ENCODE results near the gene BASP1. TPM values are rescaled to one million over a fixed set of nuclear protein-coding genes. Genes with fewer than 3 reads are reported as not detected.
"Not testable (repeated sequence)": the region's sequence is repeated elsewhere in the genome, so short reads cannot be mapped to it uniquely, and the experiment has no call there.

BASP1 gene
- polyA plus RNA-seq, 1 donor from 2014 or later, result 974 TPM

DNA sequence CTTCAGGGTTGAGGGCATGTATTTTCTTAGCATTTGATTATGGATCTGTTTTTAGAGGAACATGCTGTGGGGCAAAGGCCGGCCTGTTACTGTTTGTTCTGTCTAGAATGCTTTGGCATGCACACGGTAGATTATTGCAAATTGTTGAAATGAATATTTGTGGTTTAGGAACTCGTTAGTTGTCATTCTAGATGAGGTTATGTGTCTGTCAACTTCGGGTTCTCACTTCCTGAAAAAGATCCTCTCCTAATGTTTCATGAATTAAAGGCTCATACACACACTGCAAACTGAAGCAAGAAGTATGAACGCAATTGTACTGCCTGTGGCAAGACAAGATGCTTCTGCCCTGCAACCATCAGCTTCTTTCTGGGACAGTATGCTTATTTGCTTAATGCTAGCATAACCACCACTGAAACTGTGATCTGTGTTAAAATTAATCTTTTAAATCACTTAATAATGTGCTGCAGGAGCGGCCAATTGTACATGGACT, 99.6 kb downstream of the BASP1 start:
- Histone ChIP-seq H2AFZ (ENCODE audit: low read depth, low read length) (no peak overlapping the region), H3K4me2 (ENCODE audit: low read length) (no peak overlapping the region), H3K9me2 (ENCODE audit: insufficient read depth, low read length) (no peaks in the 10 kb centered on the region), H3F3A (ENCODE audit: insufficient read depth, low read length, poor library complexity, severe bottlenecking) (no peaks in the 10 kb centered on the region), H3K9ac (ENCODE audit: low read length) (no peak overlapping the region), H3K36me3 (ENCODE audit: insufficient read depth, low read length) (no peaks in the 10 kb centered on the region), H3K9me3 (ENCODE audit: low read length) (no peaks in the 10 kb centered on the region), H3K27me3 (ENCODE audit: insufficient read depth, low read depth, low read length) (no peaks in the 10 kb centered on the region), H3K79me2 (replicated peaks; ENCODE audit: insufficient read depth, low read length) (no peaks in the 10 kb centered on the region), H3K27ac (ENCODE audit: low read length) (no peak overlapping the region), H3K4me3 (ENCODE audit: low read length) (no peak overlapping the region), H4K20me1 (ENCODE audit: insufficient read depth) (no peaks in the 10 kb centered on the region)
- TF ChIP-seq, protein P1, sequence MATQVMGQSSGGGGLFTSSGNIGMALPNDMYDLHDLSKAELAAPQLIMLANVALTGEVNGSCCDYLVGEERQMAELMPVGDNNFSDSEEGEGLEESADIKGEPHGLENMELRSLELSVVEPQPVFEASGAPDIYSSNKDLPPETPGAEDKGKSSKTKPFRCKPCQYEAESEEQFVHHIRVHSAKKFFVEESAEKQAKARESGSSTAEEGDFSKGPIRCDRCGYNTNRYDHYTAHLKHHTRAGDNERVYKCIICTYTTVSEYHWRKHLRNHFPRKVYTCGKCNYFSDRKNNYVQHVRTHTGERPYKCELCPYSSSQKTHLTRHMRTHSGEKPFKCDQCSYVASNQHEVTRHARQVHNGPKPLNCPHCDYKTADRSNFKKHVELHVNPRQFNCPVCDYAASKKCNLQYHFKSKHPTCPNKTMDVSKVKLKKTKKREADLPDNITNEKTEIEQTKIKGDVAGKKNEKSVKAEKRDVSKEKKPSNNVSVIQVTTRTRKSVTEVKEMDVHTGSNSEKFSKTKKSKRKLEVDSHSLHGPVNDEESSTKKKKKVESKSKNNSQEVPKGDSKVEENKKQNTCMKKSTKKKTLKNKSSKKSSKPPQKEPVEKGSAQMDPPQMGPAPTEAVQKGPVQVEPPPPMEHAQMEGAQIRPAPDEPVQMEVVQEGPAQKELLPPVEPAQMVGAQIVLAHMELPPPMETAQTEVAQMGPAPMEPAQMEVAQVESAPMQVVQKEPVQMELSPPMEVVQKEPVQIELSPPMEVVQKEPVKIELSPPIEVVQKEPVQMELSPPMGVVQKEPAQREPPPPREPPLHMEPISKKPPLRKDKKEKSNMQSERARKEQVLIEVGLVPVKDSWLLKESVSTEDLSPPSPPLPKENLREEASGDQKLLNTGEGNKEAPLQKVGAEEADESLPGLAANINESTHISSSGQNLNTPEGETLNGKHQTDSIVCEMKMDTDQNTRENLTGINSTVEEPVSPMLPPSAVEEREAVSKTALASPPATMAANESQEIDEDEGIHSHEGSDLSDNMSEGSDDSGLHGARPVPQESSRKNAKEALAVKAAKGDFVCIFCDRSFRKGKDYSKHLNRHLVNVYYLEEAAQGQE (IDR thresholded peaks at IDR 0.05; ENCODE audit: borderline replicate concordance), result no peak
- TF ChIP-seq SMC3 (conservative IDR thresholded peaks at IDR 0.05; ENCODE audit: poor library complexity) (no peak), POLR2AphosphoS5 (IDR thresholded peaks at IDR 0.05) (no peak), TAF1 (IDR thresholded peaks at IDR 0.05; ENCODE audit: low read depth) (no peak), EP300 (conservative IDR thresholded peaks at IDR 0.05; ENCODE audit: poor library complexity, severe bottlenecking) (no peak), MXI1 (conservative IDR thresholded peaks at IDR 0.05; ENCODE audit: poor library complexity, severe bottlenecking) (no peak), RAD21 (conservative IDR thresholded peaks at IDR 0.05) (no peak), EZH2 (IDR thresholded peaks at IDR 0.05; ENCODE audit: borderline replicate concordance, insufficient read depth, low read length, poor library complexity, severe bottlenecking) (no peak)
- TF ChIP-seq, protein P2, sequence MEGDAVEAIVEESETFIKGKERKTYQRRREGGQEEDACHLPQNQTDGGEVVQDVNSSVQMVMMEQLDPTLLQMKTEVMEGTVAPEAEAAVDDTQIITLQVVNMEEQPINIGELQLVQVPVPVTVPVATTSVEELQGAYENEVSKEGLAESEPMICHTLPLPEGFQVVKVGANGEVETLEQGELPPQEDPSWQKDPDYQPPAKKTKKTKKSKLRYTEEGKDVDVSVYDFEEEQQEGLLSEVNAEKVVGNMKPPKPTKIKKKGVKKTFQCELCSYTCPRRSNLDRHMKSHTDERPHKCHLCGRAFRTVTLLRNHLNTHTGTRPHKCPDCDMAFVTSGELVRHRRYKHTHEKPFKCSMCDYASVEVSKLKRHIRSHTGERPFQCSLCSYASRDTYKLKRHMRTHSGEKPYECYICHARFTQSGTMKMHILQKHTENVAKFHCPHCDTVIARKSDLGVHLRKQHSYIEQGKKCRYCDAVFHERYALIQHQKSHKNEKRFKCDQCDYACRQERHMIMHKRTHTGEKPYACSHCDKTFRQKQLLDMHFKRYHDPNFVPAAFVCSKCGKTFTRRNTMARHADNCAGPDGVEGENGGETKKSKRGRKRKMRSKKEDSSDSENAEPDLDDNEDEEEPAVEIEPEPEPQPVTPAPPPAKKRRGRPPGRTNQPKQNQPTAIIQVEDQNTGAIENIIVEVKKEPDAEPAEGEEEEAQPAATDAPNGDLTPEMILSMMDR (IDR thresholded peaks at IDR 0.05; ENCODE audit: poor library complexity, severe bottlenecking), result no peak

DNA sequence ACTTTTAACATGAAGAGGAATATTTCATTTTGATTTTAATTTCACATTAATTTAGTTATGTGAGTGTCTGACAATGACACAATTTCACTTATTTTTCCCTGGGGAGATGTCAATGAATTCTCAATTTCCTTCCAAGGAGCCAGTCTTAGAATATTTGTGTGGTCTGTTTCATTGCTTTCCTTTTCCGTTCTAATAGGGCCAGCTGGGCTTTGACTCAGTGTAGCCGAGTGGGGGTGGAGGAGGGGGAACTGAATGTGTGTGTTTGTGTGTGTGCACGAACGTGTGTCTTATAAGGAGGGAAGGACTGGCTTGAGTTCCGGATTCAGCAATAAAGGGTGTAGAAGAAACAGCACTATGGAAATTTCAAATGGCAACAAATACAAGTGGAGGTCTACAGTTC, 100.0 kb downstream of the BASP1 start:
- Histone ChIP-seq H2AFZ (ENCODE audit: low read depth, low read length) (no peak overlapping the region), H3F3A (ENCODE audit: insufficient read depth, low read length, poor library complexity, severe bottlenecking) (no peaks in the 10 kb centered on the region), H3K9ac (ENCODE audit: low read length) (no peak overlapping the region), H3K79me2 (replicated peaks; ENCODE audit: insufficient read depth, low read length) (no peaks in the 10 kb centered on the region), H3K9me3 (ENCODE audit: low read length) (no peaks in the 10 kb centered on the region), H3K4me2 (ENCODE audit: low read length) (no peak overlapping the region), H3K4me3 (ENCODE audit: low read length) (no peak overlapping the region), H3K36me3 (ENCODE audit: insufficient read depth, low read length) (no peaks in the 10 kb centered on the region), H3K27ac (ENCODE audit: low read length) (no peak overlapping the region), H4K20me1 (ENCODE audit: insufficient read depth) (no peaks in the 10 kb centered on the region), H3K9me2 (ENCODE audit: insufficient read depth, low read length) (no peaks in the 10 kb centered on the region), H3K27me3 (ENCODE audit: insufficient read depth, low read depth, low read length) (no peaks in the 10 kb centered on the region)
- no peak for TF ChIP-seq SMC3 (conservative IDR thresholded peaks at IDR 0.05; ENCODE audit: poor library complexity)
- TF ChIP-seq TAF1 (IDR thresholded peaks at IDR 0.05; ENCODE audit: low read depth), result no peak
- TF ChIP-seq RAD21 (conservative IDR thresholded peaks at IDR 0.05), result no peak
- TF ChIP-seq, protein P1 (IDR thresholded peaks at IDR 0.05; ENCODE audit: borderline replicate concordance), result no peak
- no peak for TF ChIP-seq MXI1 (conservative IDR thresholded peaks at IDR 0.05; ENCODE audit: poor library complexity, severe bottlenecking)
- no peak for TF ChIP-seq EP300 (conservative IDR thresholded peaks at IDR 0.05; ENCODE audit: poor library complexity, severe bottlenecking)
- TF ChIP-seq POLR2AphosphoS5 (IDR thresholded peaks at IDR 0.05), result no peak
- TF ChIP-seq, protein P2 (IDR thresholded peaks at IDR 0.05; ENCODE audit: poor library complexity, severe bottlenecking), result no peak
- TF ChIP-seq EZH2 (IDR thresholded peaks at IDR 0.05; ENCODE audit: borderline replicate concordance, insufficient read depth, low read length, poor library complexity, severe bottlenecking), result no peak

DNA sequence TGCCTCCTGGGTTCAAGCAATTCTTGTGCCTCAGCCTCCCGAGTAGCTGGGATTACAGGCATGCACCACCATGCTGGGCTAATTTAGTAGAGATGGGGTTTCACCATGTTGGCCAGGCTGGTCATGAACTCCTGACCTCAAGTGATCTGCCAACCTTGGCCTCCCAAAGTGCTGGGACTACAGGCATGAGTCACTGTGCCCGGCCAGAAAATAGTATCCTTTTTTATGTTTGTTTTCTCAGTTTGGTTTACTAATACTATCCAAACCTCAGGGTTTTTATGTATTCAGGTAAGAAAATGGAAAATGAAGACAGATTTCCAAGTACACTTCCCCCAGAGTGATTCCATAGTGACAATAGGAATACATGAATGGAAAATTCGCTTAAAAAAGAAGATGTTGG, 101.7 kb downstream of the BASP1 start:
- not testable (repeated sequence) for H3K27ac ChIP-seq (ENCODE audit: low read length); H3K36me3 ChIP-seq (ENCODE audit: insufficient read depth, low read length); H3K27me3 ChIP-seq (ENCODE audit: insufficient read depth, low read depth, low read length); H3K9me2 ChIP-seq (ENCODE audit: insufficient read depth, low read length); H3K9ac ChIP-seq (ENCODE audit: low read length); H3K4me2 ChIP-seq (ENCODE audit: low read length); H3K9me3 ChIP-seq (ENCODE audit: low read length); H3F3A ChIP-seq (ENCODE audit: insufficient read depth, low read length, poor library complexity, severe bottlenecking); H3K4me3 ChIP-seq (ENCODE audit: low read length); H3K79me2 ChIP-seq (replicated peaks; ENCODE audit: insufficient read depth, low read length); H2AFZ ChIP-seq (ENCODE audit: low read depth, low read length); H4K20me1 ChIP-seq (ENCODE audit: insufficient read depth)

Measured in neural cell (in vitro differentiated cells).